Central memory CD8-positive, alpha-beta T cell (primary cell): ENCODE results near the gene TBC1D30.
A peak's percentile ranks its signal among the peaks of the same experiment; 100 is the strongest.
"Not testable (repeated sequence)": the region's sequence is repeated elsewhere in the genome, so short reads cannot be mapped to it uniquely, and the experiment has no call there.

Experiments
- ATAC-seq: fragments of 150-1000 bp; cut with Tn5 transposase; replicated peaks from 2 replicates; pipeline ENCODE4 v1.10.0; 2022; ENCODE audit warnings: mild to moderate bottlenecking, moderate FRiP score, moderate number of reproducible peaks; ENCODE audit not compliant: poor library complexity, severe bottlenecking; ENCODE audit errors: extremely low read depth
- DNase-seq, 2 donors: peaks; one replicate each; pipeline ENCODE4 v3.0.0; 2021; ENCODE audit warnings: low spot score in 2 of 2
- H3K27ac Mint-ChIP-seq: one replicate; pipeline ENCODE4 v1.8.0; 2022; ENCODE audit warnings: low read depth, mild to moderate bottlenecking, moderate library complexity, mixed read lengths
- H3K27me3 Mint-ChIP-seq: one replicate; pipeline ENCODE4 v1.8.0; 2022; ENCODE audit warnings: mixed read lengths
- H3K36me3 Mint-ChIP-seq: one replicate; pipeline ENCODE4 v1.8.0; 2022; ENCODE audit warnings: mild to moderate bottlenecking, moderate library complexity, mixed read lengths; ENCODE audit not compliant: insufficient read depth
- H3K4me1 Mint-ChIP-seq: one replicate; pipeline ENCODE4 v1.8.0; 2022; ENCODE audit warnings: mixed read lengths
- H3K4me3 Mint-ChIP-seq: one replicate; pipeline ENCODE4 v1.8.0; 2022; ENCODE audit warnings: mild to moderate bottlenecking, moderate library complexity, mixed read lengths
- H3K9me3 Mint-ChIP-seq: one replicate; pipeline ENCODE4 v1.8.0; 2022; ENCODE audit warnings: mixed read lengths

The TBC1D30 gene, protein sequence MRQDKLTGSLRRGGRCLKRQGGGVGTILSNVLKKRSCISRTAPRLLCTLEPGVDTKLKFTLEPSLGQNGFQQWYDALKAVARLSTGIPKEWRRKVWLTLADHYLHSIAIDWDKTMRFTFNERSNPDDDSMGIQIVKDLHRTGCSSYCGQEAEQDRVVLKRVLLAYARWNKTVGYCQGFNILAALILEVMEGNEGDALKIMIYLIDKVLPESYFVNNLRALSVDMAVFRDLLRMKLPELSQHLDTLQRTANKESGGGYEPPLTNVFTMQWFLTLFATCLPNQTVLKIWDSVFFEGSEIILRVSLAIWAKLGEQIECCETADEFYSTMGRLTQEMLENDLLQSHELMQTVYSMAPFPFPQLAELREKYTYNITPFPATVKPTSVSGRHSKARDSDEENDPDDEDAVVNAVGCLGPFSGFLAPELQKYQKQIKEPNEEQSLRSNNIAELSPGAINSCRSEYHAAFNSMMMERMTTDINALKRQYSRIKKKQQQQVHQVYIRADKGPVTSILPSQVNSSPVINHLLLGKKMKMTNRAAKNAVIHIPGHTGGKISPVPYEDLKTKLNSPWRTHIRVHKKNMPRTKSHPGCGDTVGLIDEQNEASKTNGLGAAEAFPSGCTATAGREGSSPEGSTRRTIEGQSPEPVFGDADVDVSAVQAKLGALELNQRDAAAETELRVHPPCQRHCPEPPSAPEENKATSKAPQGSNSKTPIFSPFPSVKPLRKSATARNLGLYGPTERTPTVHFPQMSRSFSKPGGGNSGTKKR

DNA sequence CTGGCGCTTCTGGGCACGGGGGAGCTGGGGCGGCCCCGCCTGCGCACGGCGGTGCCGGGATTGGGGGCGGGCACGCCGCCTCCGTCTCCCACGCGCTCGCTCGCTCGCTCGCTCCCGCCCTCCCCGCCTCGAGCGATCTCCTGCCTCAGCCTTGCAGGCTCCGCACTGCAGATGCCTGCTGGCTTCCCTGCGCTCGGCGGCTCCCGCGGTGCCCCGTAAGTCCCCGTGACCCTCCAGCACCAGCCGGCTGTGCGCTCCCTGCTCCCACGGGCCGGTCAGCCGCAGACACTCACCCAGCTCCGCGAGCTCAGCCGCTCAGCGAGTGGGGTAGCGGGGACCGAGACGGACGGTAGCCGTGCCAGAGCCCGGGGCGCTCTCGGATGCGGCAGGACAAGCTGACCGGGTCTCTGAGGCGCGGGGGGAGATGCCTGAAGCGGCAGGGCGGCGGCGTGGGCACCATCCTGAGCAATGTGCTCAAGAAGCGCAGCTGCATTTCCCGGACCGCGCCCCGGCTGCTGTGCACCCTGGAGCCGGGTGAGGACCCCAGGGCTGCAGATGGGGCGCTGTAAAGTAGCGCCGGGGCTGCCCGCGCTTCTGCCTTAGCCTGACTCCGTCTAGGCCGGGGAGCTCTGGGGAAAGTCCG, at the start of gene TBC1D30:
TBC1D30 (plus strand) TSS at position 148 of the 643 bp plus-strand sequence; CDS start at position 381, 233 bp downstream.
- peaks cover 78% of the 10 kb centered on the region for H3K27me3 Mint-ChIP-seq
- H3K9me3 Mint-ChIP-seq: no peaks in the 10 kb centered on the region
- no peak within 1 kb of the TSS for H3K27ac Mint-ChIP-seq
- H3K4me3 Mint-ChIP-seq: peak within 1 kb of the TSS; percentile 73
- DNase-seq: no peak
- H3K36me3 Mint-ChIP-seq: no peaks in the 10 kb centered on the region
- ATAC-seq: peak; percentile 45
- peaks cover 23% of the 10 kb centered on the region for H3K4me1 Mint-ChIP-seq

DNA sequence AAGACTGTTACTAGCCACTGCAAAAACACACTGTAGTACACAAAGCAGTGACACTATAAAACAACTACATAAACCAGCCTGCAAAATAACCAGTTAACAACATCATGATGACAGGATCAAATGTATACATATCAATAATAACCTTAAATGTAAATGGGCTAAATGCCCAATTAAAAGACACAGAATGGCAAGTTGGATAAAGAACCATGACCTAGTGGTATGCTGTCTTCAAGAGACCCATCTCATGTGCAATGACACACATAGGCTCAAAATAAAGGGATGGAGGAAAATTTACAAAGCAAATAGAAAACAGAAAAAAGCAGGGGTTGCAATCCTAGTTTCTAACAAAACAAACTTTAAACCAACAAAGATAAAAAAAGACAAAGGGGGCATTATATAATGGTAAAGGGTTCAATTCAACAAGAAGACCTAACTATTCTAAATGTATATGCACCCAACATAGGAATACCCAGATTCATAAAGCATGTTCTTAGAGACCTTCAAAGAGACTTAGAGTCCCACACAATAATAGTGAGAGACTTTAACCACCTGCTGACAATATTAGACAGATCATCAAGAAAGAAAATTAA, 49.2 kb upstream of the TBC1D30 start:
- ATAC-seq, H3K4me1 Mint-ChIP-seq: not testable (repeated sequence)
- H3K9me3 Mint-ChIP-seq: peaks cover 30% of the 10 kb centered on the region

DNA sequence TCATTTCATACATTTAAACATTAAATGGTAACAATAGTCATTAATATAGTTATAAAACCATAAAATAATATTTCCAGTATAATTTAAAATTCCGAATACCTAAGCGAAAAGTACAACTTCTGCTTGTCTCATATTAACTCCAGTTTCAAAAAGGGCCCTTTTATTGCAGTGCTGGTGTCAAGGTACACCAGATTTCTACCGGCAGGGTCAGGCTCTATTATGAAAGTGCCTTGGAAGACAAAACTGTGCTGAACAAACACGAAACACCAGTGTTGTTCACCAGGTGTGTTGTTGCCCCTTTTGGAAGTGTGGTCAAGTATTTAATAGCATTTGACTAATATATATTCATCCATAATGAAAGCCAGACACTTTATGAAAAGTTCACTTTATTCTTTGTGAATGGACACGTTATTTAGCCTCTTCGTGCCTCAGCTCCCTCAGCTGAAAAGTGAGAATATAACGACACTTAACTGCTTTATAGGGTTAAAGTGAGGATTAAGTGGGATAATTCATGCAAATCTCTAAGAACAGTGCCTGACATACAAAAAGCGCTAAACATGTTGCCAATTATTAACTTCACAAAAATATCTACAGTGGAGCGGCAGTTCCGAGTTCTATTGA, 45.0 kb upstream of the TBC1D30 start:
- ATAC-seq: no peak
- H3K27me3 Mint-ChIP-seq: peaks cover 90% of the 10 kb centered on the region
- no peaks in the 10 kb centered on the region for H3K36me3 Mint-ChIP-seq
- H3K4me1 Mint-ChIP-seq: peaks cover 13% of the 10 kb centered on the region
- peaks cover 17% of the 10 kb centered on the region for H3K9me3 Mint-ChIP-seq
- no peak overlapping the region for H3K27ac Mint-ChIP-seq
- peak overlapping the region; percentile 70 for H3K4me3 Mint-ChIP-seq
- no peak for DNase-seq

More for the DNA sequence above, 49.2 kb upstream of the TBC1D30 start:
- not testable (repeated sequence) for DNase-seq, H3K4me3 Mint-ChIP-seq, H3K36me3 Mint-ChIP-seq, H3K27ac Mint-ChIP-seq
- peaks cover 79% of the 10 kb centered on the region for H3K27me3 Mint-ChIP-seq

DNA sequence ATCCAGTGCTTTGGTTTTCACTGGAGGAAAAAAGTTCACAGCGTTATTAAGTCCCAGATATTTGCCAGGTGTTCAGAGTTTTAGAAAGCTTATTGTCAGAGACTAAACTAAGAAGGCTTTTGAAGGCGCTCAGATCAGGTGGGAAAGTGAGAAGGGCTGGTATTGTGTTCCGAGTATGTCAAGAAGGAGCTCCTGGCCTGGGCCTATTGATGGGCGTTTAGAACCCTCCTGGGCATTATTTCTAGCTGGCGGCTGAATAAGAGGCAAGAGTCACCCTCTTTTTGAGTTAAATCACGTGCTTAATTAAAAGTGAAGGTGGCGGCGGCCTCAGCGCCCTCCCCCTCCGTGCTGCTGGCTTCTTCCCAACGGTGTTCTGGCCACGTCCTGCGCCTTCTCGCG, 44.3 kb upstream of the TBC1D30 start:
- ATAC-seq (no peak), DNase-seq (no peak)
- Mint-ChIP-seq H3K9me3 (peaks cover 16% of the 10 kb centered on the region), H3K4me3 (peak overlapping the region; percentile 70), H3K27me3 (peaks cover 92% of the 10 kb centered on the region), H3K36me3 (no peaks in the 10 kb centered on the region), H3K27ac (no peak overlapping the region), H3K4me1 (peaks cover 13% of the 10 kb centered on the region)

DNA sequence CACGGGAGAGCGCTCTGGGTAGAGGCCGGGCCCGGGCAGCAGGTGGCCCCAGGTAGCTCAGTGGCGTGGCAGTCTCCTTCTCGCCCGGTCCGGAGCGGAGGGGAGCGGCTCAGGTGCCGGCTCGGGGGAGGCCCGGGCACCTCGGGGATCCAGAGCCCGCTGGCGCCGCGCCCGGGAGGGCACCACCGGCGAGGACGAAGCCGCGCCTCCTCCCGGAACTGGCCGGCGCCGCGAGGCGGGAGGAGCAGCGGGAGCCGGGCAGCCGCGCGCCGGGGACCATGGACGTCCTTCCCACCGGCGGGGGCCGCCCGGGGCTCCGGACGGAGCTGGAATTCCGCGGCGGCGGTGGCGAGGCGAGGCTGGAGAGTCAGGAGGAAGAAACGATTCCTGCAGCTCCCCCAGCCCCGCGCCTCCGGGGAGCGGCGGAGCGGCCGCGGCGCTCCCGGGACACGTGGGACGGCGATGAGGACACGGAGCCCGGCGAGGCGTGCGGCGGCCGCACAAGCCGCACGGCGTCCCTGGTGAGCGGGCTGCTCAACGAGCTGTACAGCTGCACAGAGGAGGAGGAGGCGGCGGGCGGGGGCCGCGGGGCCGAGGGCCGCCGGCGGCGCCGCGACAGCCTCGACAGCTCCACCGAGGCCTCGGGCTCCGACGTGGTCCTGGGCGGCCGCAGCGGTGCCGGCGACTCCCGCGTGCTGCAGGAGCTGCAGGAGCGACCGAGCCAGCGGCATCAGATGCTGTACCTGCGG, 43.7 kb upstream of the TBC1D30 start:
- DNase-seq (no peak), ATAC-seq (peak; percentile 47)
- no peaks in the 10 kb centered on the region for H3K36me3 Mint-ChIP-seq
- no peak overlapping the region for H3K27ac Mint-ChIP-seq
- peaks cover 13% of the 10 kb centered on the region for H3K4me1 Mint-ChIP-seq
- peaks cover 16% of the 10 kb centered on the region for H3K9me3 Mint-ChIP-seq
- peak overlapping the region; percentile 81 for H3K4me3 Mint-ChIP-seq
- H3K27me3 Mint-ChIP-seq: peaks cover 89% of the 10 kb centered on the region

DNA sequence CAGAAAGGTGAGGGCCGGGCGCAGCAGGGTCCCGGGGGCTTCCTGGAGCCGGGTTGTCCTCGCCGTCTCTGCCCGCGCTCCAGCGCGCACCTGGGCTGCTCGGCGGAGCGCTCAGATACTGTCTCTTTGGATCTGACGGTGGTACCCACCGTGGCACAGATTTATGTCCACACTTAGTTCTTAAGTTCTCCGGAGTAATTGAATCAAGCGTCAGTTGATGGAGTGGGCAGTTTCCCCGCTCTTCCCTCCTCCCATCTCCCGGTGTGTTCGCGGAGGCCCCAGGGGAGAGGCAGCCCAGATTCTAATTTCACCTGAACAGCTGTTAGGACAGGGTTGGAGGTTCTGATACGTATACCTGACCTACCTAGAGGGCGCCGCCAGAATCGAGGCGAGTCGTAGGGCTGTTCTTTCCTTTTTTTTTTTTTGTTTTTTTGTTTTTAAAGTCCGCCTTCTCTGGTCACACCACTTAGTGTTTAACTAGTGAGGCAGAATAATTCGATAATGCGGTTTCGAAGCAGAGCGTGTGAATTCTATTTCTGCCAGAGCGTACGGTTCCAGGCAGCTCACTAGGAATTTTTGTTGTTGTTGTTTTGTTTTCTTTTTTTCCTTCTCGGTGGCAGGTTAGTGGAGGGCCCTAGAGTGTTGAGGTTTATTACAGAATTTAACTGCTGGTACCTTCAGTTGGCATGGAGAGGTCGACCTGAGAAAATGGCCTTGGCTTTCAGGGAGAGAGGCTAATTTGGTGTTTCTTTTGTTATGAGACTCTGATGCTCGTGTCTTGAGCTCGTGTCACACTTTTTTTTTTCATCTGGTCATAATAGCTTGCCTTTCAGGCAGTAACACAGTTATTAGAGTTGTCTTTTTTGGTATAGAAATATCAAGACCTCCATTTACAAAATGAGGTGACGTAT, 42.9 kb upstream of the TBC1D30 start:
- DNase-seq (no peak), ATAC-seq (peak; percentile 22)
- Mint-ChIP-seq H3K4me3 (peak overlapping the region; percentile 81), H3K27ac (no peak overlapping the region), H3K4me1 (peaks cover 13% of the 10 kb centered on the region), H3K27me3 (peaks cover 84% of the 10 kb centered on the region), H3K9me3 (peaks cover 7% of the 10 kb centered on the region), H3K36me3 (no peaks in the 10 kb centered on the region)

DNA sequence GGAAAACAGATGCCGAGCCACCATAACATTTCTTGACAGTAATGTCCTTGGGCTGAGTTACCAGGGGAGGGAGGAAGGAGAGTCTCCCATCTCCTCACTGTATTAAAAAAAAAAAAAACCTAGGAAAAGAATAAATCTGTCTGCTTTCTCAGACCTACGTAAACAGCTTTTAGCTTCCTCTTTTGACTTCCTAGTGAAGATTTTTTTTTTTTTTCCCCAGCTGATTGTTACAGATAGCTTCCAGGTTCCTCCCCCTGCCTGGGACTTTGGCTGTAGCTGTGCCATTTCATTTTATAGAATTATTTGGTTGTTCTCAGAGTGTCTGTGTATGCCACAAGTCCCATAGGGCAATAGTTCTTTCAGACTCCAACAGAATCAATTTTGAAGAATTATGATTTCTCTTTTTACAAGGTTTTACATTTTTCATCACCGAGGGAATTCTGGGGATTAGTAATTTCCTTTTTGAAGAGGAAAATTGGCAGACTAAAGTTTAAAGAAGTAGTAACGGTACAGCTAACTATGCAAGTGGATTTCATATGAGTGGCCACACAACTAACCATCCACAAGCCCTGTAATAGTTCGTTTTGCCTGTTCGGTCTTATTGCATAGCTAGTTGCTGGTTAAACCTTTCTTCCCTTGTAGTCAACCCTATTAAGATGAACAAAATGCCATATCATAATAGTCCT, 42.1 kb upstream of the TBC1D30 start:
- peaks cover 76% of the 10 kb centered on the region for H3K27me3 Mint-ChIP-seq

DNA sequence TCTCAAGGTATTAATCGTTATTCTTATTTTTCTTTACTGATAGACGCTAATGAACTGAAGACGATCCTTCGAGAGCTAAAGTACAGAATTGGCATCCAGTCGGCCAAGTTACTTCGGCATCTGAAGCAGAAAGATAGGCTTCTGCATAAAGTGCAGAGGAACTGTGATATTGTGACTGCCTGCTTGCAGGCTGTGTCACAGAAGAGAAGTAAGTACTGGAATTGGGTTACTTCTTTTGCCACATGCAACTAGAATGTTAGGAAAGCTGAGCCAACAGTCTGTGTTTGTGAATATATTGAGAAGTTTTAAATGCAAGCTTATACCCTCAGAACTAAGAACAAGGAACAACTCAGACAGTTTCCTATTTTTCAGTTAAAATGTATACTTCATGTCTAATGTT, 38.6 kb upstream of the TBC1D30 start:
- Mint-ChIP-seq H3K27ac (no peak overlapping the region), H3K4me3 (no peak overlapping the region), H3K27me3 (peaks cover 55% of the 10 kb centered on the region), H3K9me3 (no peaks in the 10 kb centered on the region), H3K36me3 (no peaks in the 10 kb centered on the region), H3K4me1 (peaks cover 13% of the 10 kb centered on the region)
- DNase-seq (no peak), ATAC-seq (no peak)

More for the DNA sequence above, 42.1 kb upstream of the TBC1D30 start:
- H3K36me3 Mint-ChIP-seq: no peaks in the 10 kb centered on the region
- H3K4me3 Mint-ChIP-seq: peak overlapping the region; percentile 81
- no peaks in the 10 kb centered on the region for H3K9me3 Mint-ChIP-seq
- H3K4me1 Mint-ChIP-seq: peaks cover 13% of the 10 kb centered on the region
- no peak for DNase-seq
- no peak for ATAC-seq
- H3K27ac Mint-ChIP-seq: no peak overlapping the region

DNA sequence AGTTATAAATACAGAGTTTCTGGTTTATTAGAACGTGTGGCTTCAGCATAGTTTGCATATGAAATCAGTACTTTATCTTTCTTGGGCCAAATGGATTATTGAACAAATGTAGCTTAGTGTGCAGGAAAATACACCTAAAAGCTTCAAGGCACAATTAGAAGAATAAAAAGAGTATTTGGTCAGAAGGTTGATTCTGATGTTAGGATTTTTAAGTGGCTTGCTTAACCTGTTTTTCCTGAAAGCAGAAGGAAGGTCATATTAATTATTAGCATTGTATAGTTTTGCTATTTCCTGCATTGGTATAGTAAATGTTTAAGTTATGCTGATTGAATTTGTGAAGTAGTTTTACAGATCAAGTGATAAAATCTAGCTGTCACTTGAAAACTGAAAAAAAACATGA, 34.3 kb upstream of the TBC1D30 start:
- Mint-ChIP-seq H3K9me3 (no peaks in the 10 kb centered on the region), H3K4me3 (no peak overlapping the region), H3K36me3 (no peaks in the 10 kb centered on the region), H3K27ac (no peak overlapping the region), H3K4me1 (no peaks in the 10 kb centered on the region), H3K27me3 (peaks cover 26% of the 10 kb centered on the region)
- ATAC-seq (no peak), DNase-seq (no peak)

DNA sequence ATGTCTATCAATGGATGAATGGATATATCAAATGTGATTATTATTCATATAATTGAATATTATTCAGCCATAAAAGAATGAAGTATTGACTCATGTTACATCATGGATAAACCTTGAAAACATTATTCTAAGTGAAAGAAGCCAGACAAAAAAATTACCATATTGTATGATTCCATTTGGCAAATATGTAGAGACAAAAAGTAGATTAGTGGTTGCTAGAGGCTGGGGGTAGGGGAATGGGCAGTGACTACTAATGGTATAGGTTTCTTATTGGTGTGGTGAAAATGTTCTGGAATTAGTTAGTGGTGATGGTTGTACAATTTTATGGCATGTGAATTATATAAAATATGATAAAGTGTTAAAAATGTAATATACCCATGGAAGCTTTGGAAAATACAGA, 33.4 kb upstream of the TBC1D30 start:
- ATAC-seq (no peak), DNase-seq (no peak)
- Mint-ChIP-seq H3K4me3 (no peak overlapping the region), H3K36me3 (no peaks in the 10 kb centered on the region), H3K27me3 (peaks cover 19% of the 10 kb centered on the region), H3K27ac (no peak overlapping the region), H3K9me3 (no peaks in the 10 kb centered on the region), H3K4me1 (no peaks in the 10 kb centered on the region)
